ENCODE measurements around the gene AMPD3. TPM values are rescaled to one million over a fixed set of nuclear protein-coding genes. Genes with fewer than 3 reads are reported as not detected.

AMPD3 gene
- total RNA-seq, 3 donors from 2014 or later: 6.2 to 6.6 (median 6.4) TPM

GRCh38 chr11:10414181-10414580 lies 40.9 kb upstream of the AMPD3 start:
- Histone ChIP-seq H3K4me3 (no peak overlapping the region), H3K9me3 (no peaks in the 10 kb centered on the region), H3K27ac (peak overlapping the region in 1 of 2 donors; percentile 14), H3K4me1 (no peaks in the 10 kb centered on the region), H3K36me3 (no peaks in the 10 kb centered on the region), H3K27me3 (no peaks in the 10 kb centered on the region)
- intact Hi-C loops (cut with DNase I; ENCODE audit: low total_unique reads): loop anchor here (10.0 kb wide), 1 partner anchor 101 kb away; no protein-coding TSS in a partner anchor
- TF ChIP-seq POLR2A (IDR thresholded peaks at IDR 0.05) (no peak), CTCF (IDR thresholded peaks at IDR 0.05) (no peak), POLR2AphosphoS5 (IDR thresholded peaks at IDR 0.05) (no peak)
- no peak for DNase-seq (ENCODE audit: low spot score in 2 of 2)

GRCh38 chr11:10414659-10415058 lies 40.4 kb upstream of the AMPD3 start:
- no peaks in the 10 kb centered on the region for H3K4me1 ChIP-seq
- H3K27ac ChIP-seq: peak overlapping the region in 1 of 2 donors; percentile 14
- DNase-seq (ENCODE audit: low spot score in 2 of 2): no peak
- H3K4me3 ChIP-seq: no peak overlapping the region
- no peaks in the 10 kb centered on the region for H3K27me3 ChIP-seq
- TF ChIP-seq POLR2AphosphoS5 (IDR thresholded peaks at IDR 0.05) (no peak), CTCF (IDR thresholded peaks at IDR 0.05) (no peak), POLR2A (IDR thresholded peaks at IDR 0.05) (no peak)
- no peaks in the 10 kb centered on the region for H3K36me3 ChIP-seq
- no peaks in the 10 kb centered on the region for H3K9me3 ChIP-seq
- intact Hi-C loops (cut with DNase I; ENCODE audit: low total_unique reads): loop anchor here (10.0 kb wide), 1 partner anchor 100 kb away; no protein-coding TSS in a partner anchor

- H3K4me1 ChIP-seq: no peaks in the 10 kb centered on the region
- H3K9me3 ChIP-seq: no peaks in the 10 kb centered on the region
- no peak for TF ChIP-seq POLR2A (IDR thresholded peaks at IDR 0.05)
- TF ChIP-seq CTCF (IDR thresholded peaks at IDR 0.05): no peak
- TF ChIP-seq POLR2AphosphoS5 (IDR thresholded peaks at IDR 0.05): no peak
- no peaks in the 10 kb centered on the region for H3K36me3 ChIP-seq
- DNase-seq (ENCODE audit: low spot score in 2 of 2): no peak
- H3K27ac ChIP-seq: no peak overlapping the region
- intact Hi-C loops (cut with DNase I; ENCODE audit: low total_unique reads): loop anchor here (2.0 to 10.0 kb wide), 2 partner anchors 99 to 311 kb away; no protein-coding TSS in a partner anchor
- H3K27me3 ChIP-seq: no peaks in the 10 kb centered on the region
- H3K4me3 ChIP-seq: no peak overlapping the region
Measured at GRCh38 chr11:10415817-10416392, 39.2 kb upstream of the AMPD3 start.

GRCh38 chr11:10418259-10418949 lies 36.7 kb upstream of the AMPD3 start:
- Histone ChIP-seq H3K27ac (no peak overlapping the region), H3K9me3 (peaks cover 0 to 8% of the 10 kb centered on the region in 2 donors), H3K36me3 (no peaks in the 10 kb centered on the region), H3K27me3 (no peaks in the 10 kb centered on the region), H3K4me3 (no peak overlapping the region), H3K4me1 (no peaks in the 10 kb centered on the region)
- TF ChIP-seq POLR2A (IDR thresholded peaks at IDR 0.05) (no peak), POLR2AphosphoS5 (IDR thresholded peaks at IDR 0.05) (no peak), CTCF (IDR thresholded peaks at IDR 0.05) (no peak)
- intact Hi-C loops (cut with DNase I; ENCODE audit: low total_unique reads): loop anchor here (10.0 kb wide), 1 partner anchor 96 kb away; no protein-coding TSS in a partner anchor
- DNase-seq (ENCODE audit: low spot score in 2 of 2): no peak

GRCh38 chr11:10418950-10419310 lies 36.1 kb upstream of the AMPD3 start:
- no peak for TF ChIP-seq POLR2A (IDR thresholded peaks at IDR 0.05)
- no peak for TF ChIP-seq POLR2AphosphoS5 (IDR thresholded peaks at IDR 0.05)
- no peak for TF ChIP-seq CTCF (IDR thresholded peaks at IDR 0.05)
- peaks cover 0 to 8% of the 10 kb centered on the region in 2 donors for H3K9me3 ChIP-seq
- intact Hi-C loops (cut with DNase I; ENCODE audit: low total_unique reads): loop anchor here (10.0 kb wide), 1 partner anchor 96 kb away; no protein-coding TSS in a partner anchor
- no peaks in the 10 kb centered on the region for H3K36me3 ChIP-seq
- H3K4me1 ChIP-seq: no peaks in the 10 kb centered on the region
- no peak overlapping the region for H3K4me3 ChIP-seq
- DNase-seq (ENCODE audit: low spot score in 2 of 2): no peak
- H3K27me3 ChIP-seq: no peaks in the 10 kb centered on the region
- no peak overlapping the region for H3K27ac ChIP-seq
